ENCODE measurements around the gene ZBTB43. TPM values are rescaled to one million over a fixed set of nuclear protein-coding genes. Genes with fewer than 3 reads are reported as not detected.

ZBTB43 gene
- total and polyA plus RNA-seq, 12 donors: 4.5 to 26.7 (median 12.3) TPM

GRCh38 chr9:126756876-126757415, 47.9 kb upstream of the ZBTB43 start:
- H3K36me3 ChIP-seq (replicated peaks in 1 of 2): no peaks in the 10 kb centered on the region
- no peaks in the 10 kb centered on the region for H3K9me3 ChIP-seq (replicated peaks in 1 of 3)
- no peaks in the 10 kb centered on the region for H3K27me3 ChIP-seq
- TF ChIP-seq POLR2A (IDR thresholded peaks at IDR 0.05) (no peak), CTCF (IDR thresholded peaks at IDR 0.05) (no peak)
- 60 to 79% (median 71%) methylated on average over 6 of the region's 6 CpGs for WGBS, 4 donors
- H3K27ac ChIP-seq: no peak overlapping the region
- intact Hi-C loops (cut with DNase I): no loop called here
- no peak overlapping the region for H3K4me3 ChIP-seq
- H3K4me1 ChIP-seq (replicated peaks in 1 of 2): no peaks in the 10 kb centered on the region
- no peak for DNase-seq

GRCh38 chr9:126758916-126759585, 45.8 kb upstream of the ZBTB43 start:
- Histone ChIP-seq H3K9me3 (replicated peaks in 1 of 3) (no peaks in the 10 kb centered on the region), H3K36me3 (replicated peaks in 1 of 2) (no peaks in the 10 kb centered on the region), H3K4me3 (no peak overlapping the region), H3K27ac (no peak overlapping the region), H3K27me3 (no peaks in the 10 kb centered on the region), H3K4me1 (replicated peaks in 1 of 2) (no peaks in the 10 kb centered on the region)
- TF ChIP-seq CTCF (IDR thresholded peaks at IDR 0.05) (no peak), POLR2A (IDR thresholded peaks at IDR 0.05) (no peak)
- no peak for DNase-seq
- intact Hi-C loops (cut with DNase I): no loop called here
- WGBS, 4 donors: 69 to 88% (median 86%) methylated on average over 7 of the region's 7 CpGs

- no peak for TF ChIP-seq POLR2A (IDR thresholded peaks at IDR 0.05)
- TF ChIP-seq CTCF (IDR thresholded peaks at IDR 0.05): no peak
- Histone ChIP-seq H3K9me3 (replicated peaks in 1 of 3) (no peaks in the 10 kb centered on the region), H3K36me3 (replicated peaks in 1 of 2) (no peaks in the 10 kb centered on the region), H3K27me3 (no peaks in the 10 kb centered on the region), H3K4me3 (no peak overlapping the region), H3K27ac (no peak overlapping the region), H3K4me1 (replicated peaks in 1 of 2) (no peaks in the 10 kb centered on the region)
- intact Hi-C loops (cut with DNase I): no loop called here
- DNase-seq: no peak
- WGBS, 4 donors: 51 to 74% (median 62%) methylated on average over 5 to 8 of the region's 8 CpGs
Observed at GRCh38 chr9:126761274-126761673, 43.6 kb upstream of the ZBTB43 start.

- no peak for DNase-seq
- Histone ChIP-seq H3K9me3 (replicated peaks in 1 of 3) (no peaks in the 10 kb centered on the region), H3K4me1 (replicated peaks in 1 of 2) (no peaks in the 10 kb centered on the region), H3K27me3 (no peaks in the 10 kb centered on the region), H3K27ac (no peak overlapping the region), H3K4me3 (no peak overlapping the region), H3K36me3 (replicated peaks in 1 of 2) (no peaks in the 10 kb centered on the region)
- 68 to 82% (median 76%) methylated on average over 7 of the region's 7 CpGs for WGBS, 4 donors
- no peak for TF ChIP-seq POLR2A (IDR thresholded peaks at IDR 0.05)
- no peak for TF ChIP-seq CTCF (IDR thresholded peaks at IDR 0.05)
- intact Hi-C loops (cut with DNase I): no loop called here
Observed at GRCh38 chr9:126763130-126763764, 41.6 kb upstream of the ZBTB43 start.

Data from adrenal gland (tissue), 12 donors.